ENCODE data around the gene C4orf36.

C4orf36 gene

DNA sequence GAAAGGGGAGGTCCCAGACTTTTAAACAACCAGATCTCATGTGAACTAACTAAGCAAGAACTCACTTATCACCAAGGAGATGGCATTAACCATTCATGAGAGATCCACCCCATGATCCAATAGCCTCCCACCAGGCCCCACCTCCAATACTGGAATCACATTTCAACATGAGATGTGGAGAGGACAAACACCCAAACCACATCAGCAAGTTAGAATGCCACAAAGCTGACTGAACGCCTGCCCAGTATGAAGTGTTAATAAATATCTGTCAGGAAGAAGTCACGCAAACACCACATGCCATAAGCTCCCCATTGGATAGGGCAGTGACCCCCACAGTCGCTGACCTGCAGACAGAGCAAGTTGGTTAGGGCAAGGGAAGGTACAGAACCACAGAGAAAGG is 57.3 kb downstream of the C4orf36 start:
- no peak overlapping the region for H3K27ac ChIP-seq (ENCODE audit: low read length)

DNA sequence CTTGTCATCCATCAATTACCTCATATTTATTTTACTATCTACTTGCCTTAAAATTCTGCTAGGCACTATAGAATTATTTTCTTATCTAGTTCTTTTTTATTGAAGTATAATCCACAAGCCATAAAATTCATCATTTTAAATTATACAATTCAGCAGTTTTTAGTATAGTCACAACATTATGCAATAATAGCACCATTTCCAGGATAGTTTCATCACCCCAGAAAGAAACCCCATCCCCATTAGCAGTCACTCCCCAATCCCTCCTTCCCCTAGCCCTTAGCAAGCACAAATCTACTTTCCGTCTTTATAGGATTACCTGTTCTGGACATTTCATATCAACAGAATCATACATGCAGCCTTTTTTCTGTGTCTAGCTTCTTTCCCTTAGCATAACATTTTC is 58.6 kb downstream of the C4orf36 start:
- no peaks in the 10 kb centered on the region for H3K36me3 ChIP-seq (ENCODE audit: control insufficient read depth in 2 of 2, insufficient read depth in 2 of 2, low read length in 2 of 2)
- no peak overlapping the region for H3K9ac ChIP-seq (ENCODE audit: low read length in 2 of 2)
- H3K4me1 ChIP-seq (ENCODE audit: control insufficient read depth, insufficient read depth, low read length): peaks cover 2% of the 10 kb centered on the region
- no peaks in the 10 kb centered on the region for H3K27me3 ChIP-seq (ENCODE audit: control insufficient read depth in 1 of 2, insufficient read depth in 2 of 2, low read length in 2 of 2)
- no peak overlapping the region for H3K4me3 ChIP-seq (ENCODE audit: low read length in 2 of 2)
- no peak overlapping the region for H3K27ac ChIP-seq (ENCODE audit: low read length)
- H3K9me3 ChIP-seq (ENCODE audit: control insufficient read depth in 2 of 2, low read length in 2 of 2): peaks cover 0 to 2% of the 10 kb centered on the region in 2 donors

More for the DNA sequence above, 57.3 kb downstream of the C4orf36 start:
- Histone ChIP-seq H3K9ac (ENCODE audit: low read length in 2 of 2) (no peak overlapping the region), H3K4me3 (ENCODE audit: low read length in 2 of 2) (no peak overlapping the region), H3K9me3 (ENCODE audit: control insufficient read depth in 2 of 2, low read length in 2 of 2) (peaks cover 0 to 2% of the 10 kb centered on the region in 2 donors), H3K4me1 (ENCODE audit: control insufficient read depth, insufficient read depth, low read length) (peaks cover 2% of the 10 kb centered on the region), H3K27me3 (ENCODE audit: control insufficient read depth in 1 of 2, insufficient read depth in 2 of 2, low read length in 2 of 2) (no peaks in the 10 kb centered on the region), H3K36me3 (ENCODE audit: control insufficient read depth in 2 of 2, insufficient read depth in 2 of 2, low read length in 2 of 2) (no peaks in the 10 kb centered on the region)

DNA sequence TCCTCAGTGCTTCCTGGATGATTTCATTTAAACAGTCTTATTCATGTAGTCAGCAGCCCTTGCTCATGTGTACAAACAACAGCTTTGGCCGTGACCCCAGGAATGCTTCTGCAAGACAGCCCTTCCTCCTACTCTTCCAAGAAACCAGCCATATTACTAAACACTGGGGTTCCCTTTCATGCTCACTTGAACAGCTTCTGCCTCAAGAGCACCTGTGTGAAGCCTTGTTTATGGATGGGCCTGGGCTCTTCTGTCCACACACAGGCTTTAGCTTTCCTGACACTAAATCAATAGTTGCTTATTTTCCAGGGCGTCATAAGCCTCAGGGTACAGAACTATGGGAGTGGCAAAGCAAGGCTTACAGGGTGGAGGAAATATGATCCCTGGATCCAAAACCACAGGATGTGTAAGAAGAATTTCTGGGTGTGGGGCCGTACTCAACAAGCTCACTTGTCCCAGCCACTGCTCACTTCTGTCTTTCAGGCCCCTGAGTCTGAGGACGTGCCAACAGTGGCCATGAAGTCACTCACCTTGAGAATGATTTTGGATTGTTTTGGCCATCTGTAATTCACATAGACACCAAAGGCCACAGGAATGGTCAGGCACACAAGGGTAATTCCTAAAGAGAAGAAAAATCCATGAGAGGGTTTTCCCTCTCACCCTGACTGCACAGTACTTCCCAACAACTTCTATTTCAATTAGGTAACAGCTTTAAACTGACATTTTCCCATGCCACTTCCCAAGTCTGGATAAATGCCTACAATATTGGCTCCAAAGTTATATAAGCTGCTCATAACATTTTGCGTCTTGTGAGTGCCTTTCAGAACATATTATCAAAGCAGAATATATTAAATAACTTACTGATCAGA is 60.7 kb downstream of the C4orf36 start:
- H3K9ac ChIP-seq (ENCODE audit: low read length in 2 of 2): no peak overlapping the region
- H3K4me3 ChIP-seq (ENCODE audit: low read length in 2 of 2): no peak overlapping the region
- H3K27ac ChIP-seq (ENCODE audit: low read length): no peak overlapping the region
- no peaks in the 10 kb centered on the region for H3K4me1 ChIP-seq (ENCODE audit: control insufficient read depth, insufficient read depth, low read length)
- no peaks in the 10 kb centered on the region for H3K36me3 ChIP-seq (ENCODE audit: control insufficient read depth in 2 of 2, insufficient read depth in 2 of 2, low read length in 2 of 2)
- H3K27me3 ChIP-seq (ENCODE audit: control insufficient read depth in 1 of 2, insufficient read depth in 2 of 2, low read length in 2 of 2): no peaks in the 10 kb centered on the region
- H3K9me3 ChIP-seq (ENCODE audit: control insufficient read depth in 2 of 2, low read length in 2 of 2): peaks cover 0 to 2% of the 10 kb centered on the region in 2 donors

Data from stomach smooth muscle (tissue), 2 donors.